Type B pancreatic cell (in vitro differentiated cells): Measurements from ENCODE around the gene ZNF91. TPM values are rescaled to one million over a fixed set of nuclear protein-coding genes. Genes with fewer than 3 reads are reported as not detected.
"Not testable (repeated sequence)": the region's sequence is repeated elsewhere in the genome, so short reads cannot be mapped to it uniquely, and the experiment has no call there.

Experiments used
- DNase-seq: peaks from one replicate; pipeline ENCODE4 v3.0.0; 2021; ENCODE audit warnings: mixed read lengths; ENCODE audit not compliant: unreplicated experiment; ENCODE audit errors: extremely low spot score
- H3K27ac Mint-ChIP-seq: 2 replicates; pipeline ENCODE4 v1.8.0; 2021; ENCODE audit warnings: mild to moderate bottlenecking, mixed read lengths
- H3K27me3 Mint-ChIP-seq: 2 replicates; pipeline ENCODE4 v1.8.0; 2021; ENCODE audit warnings: mixed read lengths
- H3K36me3 Mint-ChIP-seq: 2 replicates; pipeline ENCODE4 v1.8.0; 2021; ENCODE audit warnings: mixed read lengths
- H3K4me1 Mint-ChIP-seq: one replicate; pipeline ENCODE4 v1.8.0; 2021; ENCODE audit warnings: mixed read lengths; ENCODE audit not compliant: unreplicated experiment
- H3K4me3 Mint-ChIP-seq: 2 replicates; pipeline ENCODE4 v1.8.0; 2021; ENCODE audit warnings: mild to moderate bottlenecking, mixed read lengths
- H3K9me3 Mint-ChIP-seq: 2 replicates; pipeline ENCODE4 v1.8.0; 2021; ENCODE audit warnings: mixed read lengths
- CTCF ChIP-seq: fragments of 200-600 bp; sonication (generic); conservative IDR thresholded peaks from 2 replicates; pipeline ENCODE4 v1.5.0; 2021; ENCODE audit warnings: antibody characterized with exemption, mild to moderate bottlenecking
- total RNA-seq: library from RNA; stranded (reverse); gene quantifications from 2 replicates; pipeline ENCODE4 v1.2.1, GENCODE V29; 2021; ENCODE audit warnings: low replicate concordance

ZNF91 gene
- total RNA-seq, 1 donor from 2014 or later: 89.6 TPM

GRCh38 chr19:23399443-23399842, 4.2 kb upstream of the ZNF91 start:
- Mint-ChIP-seq H3K27me3 (no peaks in the 10 kb centered on the region), H3K27ac (no peak overlapping the region), H3K36me3 (peaks cover 6% of the 10 kb centered on the region), H3K4me1 (no peaks in the 10 kb centered on the region), H3K9me3 (no peaks in the 10 kb centered on the region), H3K4me3 (no peak overlapping the region)
- TF ChIP-seq CTCF: no peak
- no peak for DNase-seq

- not testable (repeated sequence) for H3K27me3 Mint-ChIP-seq, H3K27ac Mint-ChIP-seq, H3K9me3 Mint-ChIP-seq, H3K4me1 Mint-ChIP-seq, DNase-seq
- Mint-ChIP-seq H3K36me3 (peaks cover 34% of the 10 kb centered on the region), H3K4me3 (peak overlapping the region; percentile 99)
These were observed 449 bp upstream of the ZNF91 start for GRCh38 chr19:23395722-23396117.

DNA sequence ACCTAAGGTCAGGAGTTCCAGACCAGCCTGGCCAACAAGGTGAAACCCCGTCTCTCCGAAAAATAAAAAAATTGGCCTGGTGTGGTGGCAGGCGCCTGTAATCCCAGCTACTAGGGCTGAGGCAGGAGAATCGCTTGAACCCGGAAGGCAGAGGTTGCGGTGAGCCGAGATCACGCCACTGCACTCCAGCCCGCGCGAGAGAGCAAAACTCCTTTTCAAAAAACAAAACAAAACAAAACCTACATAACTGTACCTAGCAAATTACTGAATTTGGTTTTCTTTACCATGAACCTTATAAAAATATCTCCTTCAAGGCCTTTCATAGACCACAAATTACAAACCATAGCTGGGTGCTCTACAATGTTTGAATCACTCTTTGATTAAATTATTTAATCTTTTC, 760 bp downstream of the ZNF91 start:
- peaks cover 13% of the 10 kb centered on the region for H3K9me3 Mint-ChIP-seq
- H3K36me3 Mint-ChIP-seq: peaks cover 39% of the 10 kb centered on the region
- TF ChIP-seq CTCF: no peak
- peak overlapping the region; percentile 99 for H3K4me3 Mint-ChIP-seq
- H3K27ac Mint-ChIP-seq: peak overlapping the region; percentile 99
- H3K27me3 Mint-ChIP-seq: no peaks in the 10 kb centered on the region
- peaks cover 3% of the 10 kb centered on the region for H3K4me1 Mint-ChIP-seq
- no peak for DNase-seq

DNA sequence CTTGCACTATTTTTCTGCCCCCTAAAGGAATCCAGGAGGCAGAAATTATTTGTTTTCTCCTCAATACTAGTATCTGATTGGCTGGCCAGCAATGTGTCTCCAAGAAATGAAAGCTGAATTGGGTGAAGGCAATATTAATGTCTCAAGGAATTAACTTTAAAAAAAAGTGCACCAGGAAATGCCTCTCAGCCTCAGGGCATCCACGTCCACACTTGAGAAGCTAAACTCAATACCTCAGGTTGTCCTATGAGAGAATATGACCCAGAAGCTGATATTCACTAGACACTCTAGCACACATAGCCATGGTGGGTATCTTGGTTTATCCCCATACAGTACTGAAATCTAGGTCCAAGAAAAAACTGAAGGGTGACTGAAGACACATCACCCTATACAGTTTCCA, 2.1 kb downstream of the ZNF91 start:
- H3K4me1 Mint-ChIP-seq: peaks cover 3% of the 10 kb centered on the region
- peak overlapping the region; percentile 99 for H3K27ac Mint-ChIP-seq
- H3K9me3 Mint-ChIP-seq: peaks cover 14% of the 10 kb centered on the region
- H3K4me3 Mint-ChIP-seq: peak overlapping the region; percentile 99
- no peaks in the 10 kb centered on the region for H3K27me3 Mint-ChIP-seq
- H3K36me3 Mint-ChIP-seq: peaks cover 49% of the 10 kb centered on the region
- TF ChIP-seq CTCF: no peak
- DNase-seq: no peak

- TF ChIP-seq CTCF: no peak
- no peaks in the 10 kb centered on the region for H3K27me3 Mint-ChIP-seq
- peak overlapping the region; percentile 26 for H3K27ac Mint-ChIP-seq
- no peak for DNase-seq
- H3K4me3 Mint-ChIP-seq: peak overlapping the region; percentile 17
- peaks cover 60% of the 10 kb centered on the region for H3K36me3 Mint-ChIP-seq
- peaks cover 3% of the 10 kb centered on the region for H3K4me1 Mint-ChIP-seq
- peaks cover 18% of the 10 kb centered on the region for H3K9me3 Mint-ChIP-seq
These were observed 4.0 kb downstream of the ZNF91 start for GRCh38 chr19:23391236-23391635.

DNA sequence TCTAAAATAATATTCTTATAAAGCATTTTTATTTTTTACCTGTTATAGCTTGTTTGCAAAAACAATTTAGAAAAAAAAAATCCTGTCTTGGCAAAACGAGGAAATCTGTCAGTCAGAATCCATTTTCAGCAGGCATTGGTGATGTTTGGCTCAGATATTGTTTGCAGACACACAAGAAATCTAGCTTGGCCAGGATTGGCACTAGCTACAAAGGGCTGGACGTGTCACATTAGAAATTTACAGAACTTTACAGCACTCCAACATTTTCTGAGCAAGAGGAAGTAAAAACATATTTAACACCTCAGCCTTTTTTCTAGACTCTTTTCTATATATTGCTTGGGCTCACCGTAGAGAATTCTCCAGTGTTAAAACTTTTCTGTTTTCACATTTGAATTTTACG, 9.9 kb downstream of the ZNF91 start:
- no peak overlapping the region for H3K27ac Mint-ChIP-seq
- peaks cover 69% of the 10 kb centered on the region for H3K36me3 Mint-ChIP-seq
- no peaks in the 10 kb centered on the region for H3K4me1 Mint-ChIP-seq

More for the DNA sequence above, 9.9 kb downstream of the ZNF91 start:
- TF ChIP-seq CTCF: no peak
- H3K4me3 Mint-ChIP-seq: no peak overlapping the region
- no peak for DNase-seq
- H3K9me3 Mint-ChIP-seq: peaks cover 27% of the 10 kb centered on the region
- no peaks in the 10 kb centered on the region for H3K27me3 Mint-ChIP-seq
